HUES48 (cell line): ENCODE data around the gene SCGN.

Source experiments
- H3K27ac ChIP-seq: one replicate; pipeline ENCODE4 v1.7.0; 2013; ENCODE audit warnings: low read depth, low read length, inconsistent platforms
- H3K27me3 ChIP-seq: 2 replicates; pipeline ENCODE4 v1.6.1; 2013; ENCODE audit warnings: mild to moderate bottlenecking, low read length; ENCODE audit not compliant: control insufficient read depth, insufficient read depth
- H3K36me3 ChIP-seq: 2 replicates; pipeline ENCODE4 v1.6.1; 2013; ENCODE audit warnings: low read length; ENCODE audit not compliant: control insufficient read depth, insufficient read depth
- H3K4me1 ChIP-seq: 2 replicates; pipeline ENCODE4 v1.6.1; 2013; ENCODE audit warnings: mild to moderate bottlenecking, low read length; ENCODE audit not compliant: control insufficient read depth, insufficient read depth
- H3K4me3 ChIP-seq: 2 replicates; pipeline ENCODE4 v1.5.1; 2013; ENCODE audit warnings: mild to moderate bottlenecking, low read depth, low read length
- H3K9ac ChIP-seq: 2 replicates; pipeline ENCODE4 v1.6.1; 2013; ENCODE audit warnings: mild to moderate bottlenecking, low read depth, low read length, moderate library complexity
- H3K9me3 ChIP-seq: 2 replicates; pipeline ENCODE4 v1.6.1; 2013; ENCODE audit warnings: low read length; ENCODE audit not compliant: control insufficient read depth, insufficient read depth

Gene SCGN

DNA sequence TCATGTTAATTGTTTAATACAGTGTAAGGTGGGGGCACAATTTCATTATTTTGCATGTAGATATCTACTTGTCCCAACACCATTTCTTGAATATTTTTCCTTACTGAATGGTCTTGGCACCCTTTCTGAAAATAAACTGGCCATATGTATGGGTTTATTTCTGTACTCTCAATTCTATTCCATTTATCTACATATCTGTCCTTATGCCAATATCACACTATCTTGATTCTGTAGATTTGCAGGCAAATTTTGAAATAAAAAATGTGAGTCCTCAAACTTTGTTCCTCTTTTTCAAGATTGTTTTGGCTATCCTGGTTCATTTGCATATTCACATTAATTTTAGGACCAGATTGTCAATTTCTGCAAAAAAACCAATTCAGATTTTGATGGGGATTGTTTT lies 34.8 kb downstream of the SCGN start:
- no peaks in the 10 kb centered on the region for H3K27me3 ChIP-seq
- no peaks in the 10 kb centered on the region for H3K36me3 ChIP-seq
- no peak overlapping the region for H3K4me3 ChIP-seq
- no peak overlapping the region for H3K9ac ChIP-seq
- no peaks in the 10 kb centered on the region for H3K9me3 ChIP-seq
- H3K4me1 ChIP-seq, result no peaks in the 10 kb centered on the region
- no peak overlapping the region for H3K27ac ChIP-seq

DNA sequence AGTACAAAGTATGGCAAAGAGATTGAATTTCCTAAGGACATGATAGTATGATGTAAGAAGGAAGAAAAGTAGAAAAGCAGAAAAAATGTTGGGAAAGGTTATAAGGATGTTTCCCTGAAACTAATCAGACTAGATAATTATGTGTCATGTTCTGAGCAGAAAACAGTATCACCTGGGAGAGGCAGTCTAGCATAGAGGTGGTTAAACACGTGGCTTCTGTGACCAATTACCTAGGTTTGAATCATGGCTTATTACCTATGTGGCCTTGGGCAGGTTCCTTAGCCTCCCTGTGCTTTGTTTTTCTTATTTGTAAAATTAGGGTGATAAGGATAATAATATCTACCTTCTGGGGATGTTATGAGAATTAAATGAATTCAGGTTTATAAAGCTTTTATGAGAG lies 38.0 kb downstream of the SCGN start:
- no peak overlapping the region for H3K9ac ChIP-seq
- H3K36me3 ChIP-seq, result no peaks in the 10 kb centered on the region
- no peaks in the 10 kb centered on the region for H3K9me3 ChIP-seq
- no peak overlapping the region for H3K4me3 ChIP-seq
- H3K27me3 ChIP-seq, result no peaks in the 10 kb centered on the region
- H3K27ac ChIP-seq, result no peak overlapping the region
- peaks cover 7% of the 10 kb centered on the region; the same call in 1 of the 2 replicates for H3K4me1 ChIP-seq

- H3K4me1 ChIP-seq, result peaks cover 7% of the 10 kb centered on the region; the same call in 1 of the 2 replicates
- H3K27me3 ChIP-seq, result no peaks in the 10 kb centered on the region
Observed at GRCh38 chr6:25691894-25692293, 39.9 kb downstream of the SCGN start.

DNA sequence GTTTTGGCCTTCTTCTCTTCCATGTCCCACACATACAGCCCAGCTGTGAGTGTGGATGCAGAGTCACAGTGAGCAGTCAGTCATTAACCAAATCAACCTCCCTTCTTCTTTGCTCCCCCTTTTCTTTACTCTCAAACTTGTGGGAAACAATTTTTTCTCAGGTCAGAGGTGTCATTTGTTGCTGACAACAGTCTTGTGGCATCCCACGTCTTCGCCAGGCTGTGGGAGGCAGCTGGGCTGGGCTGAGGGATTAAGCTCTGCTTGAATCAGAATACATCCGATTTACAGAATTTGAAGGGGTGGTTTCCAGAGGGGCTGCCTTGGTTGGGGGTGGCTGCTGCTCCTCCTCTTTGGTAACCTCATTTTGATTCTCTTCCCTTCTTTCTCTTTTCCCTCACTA lies 40.5 kb downstream of the SCGN start:
- Histone ChIP-seq H3K4me1 (peaks cover 7% of the 10 kb centered on the region; the same call in 1 of the 2 replicates), H3K9ac (no peak overlapping the region), H3K9me3 (no peaks in the 10 kb centered on the region), H3K27ac (no peak overlapping the region), H3K27me3 (no peaks in the 10 kb centered on the region), H3K36me3 (no peaks in the 10 kb centered on the region), H3K4me3 (no peak overlapping the region)

More at GRCh38 chr6:25691894-25692293, 39.9 kb downstream of the SCGN start:
- H3K36me3 ChIP-seq, result no peaks in the 10 kb centered on the region
- H3K9me3 ChIP-seq, result no peaks in the 10 kb centered on the region
- no peak overlapping the region for H3K27ac ChIP-seq
- no peak overlapping the region for H3K9ac ChIP-seq
- no peak overlapping the region for H3K4me3 ChIP-seq

DNA sequence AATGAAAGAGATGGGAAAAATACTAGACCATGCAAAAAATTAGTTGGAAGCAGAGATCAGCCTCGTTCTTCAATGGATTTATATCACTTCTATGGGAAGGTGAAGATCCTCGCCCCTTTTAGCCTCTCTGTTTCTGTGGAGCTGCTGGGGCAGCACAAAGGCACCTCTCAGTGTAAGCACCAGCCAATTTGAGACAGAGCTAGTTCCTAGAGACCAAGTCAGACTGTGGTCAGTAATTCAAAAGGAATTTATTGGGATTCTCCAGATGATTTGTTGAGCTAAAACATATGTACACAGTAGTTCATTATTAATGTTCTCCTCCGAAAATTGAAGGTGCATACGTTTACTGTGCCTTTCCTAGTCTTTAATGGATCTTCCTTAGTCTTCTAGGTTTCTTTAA lies 42.4 kb downstream of the SCGN start:
- H3K9me3 ChIP-seq, result no peaks in the 10 kb centered on the region
- no peaks in the 10 kb centered on the region for H3K36me3 ChIP-seq
- no peaks in the 10 kb centered on the region for H3K27me3 ChIP-seq
- H3K4me3 ChIP-seq, result no peak overlapping the region
- H3K27ac ChIP-seq, result no peak overlapping the region
- peaks cover 7% of the 10 kb centered on the region; the same call in 1 of the 2 replicates for H3K4me1 ChIP-seq
- H3K9ac ChIP-seq, result no peak overlapping the region

DNA sequence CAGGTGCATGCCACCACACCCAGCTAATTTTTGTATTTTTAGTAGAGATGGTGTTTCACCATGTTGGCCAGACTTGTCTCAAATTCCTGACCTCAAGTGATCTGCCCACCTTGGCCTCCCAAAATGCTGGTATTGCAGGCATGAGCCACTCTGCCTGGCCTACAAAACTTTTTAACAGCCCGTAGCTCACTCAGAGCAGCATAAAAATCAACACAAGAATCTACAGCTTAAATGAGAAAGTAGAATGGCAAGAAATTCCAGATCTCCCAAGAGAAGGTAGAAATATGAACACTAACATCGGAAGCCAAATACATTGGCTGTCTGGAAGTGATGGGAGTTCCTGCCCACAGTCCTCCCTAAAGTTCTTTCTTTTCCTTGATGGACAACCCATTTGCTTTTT lies 43.7 kb downstream of the SCGN start:
- Histone ChIP-seq H3K27me3 (no peaks in the 10 kb centered on the region), H3K36me3 (no peaks in the 10 kb centered on the region), H3K9ac (no peak overlapping the region), H3K4me1 (peaks cover 7% of the 10 kb centered on the region; the same call in 1 of the 2 replicates), H3K27ac (no peak overlapping the region), H3K4me3 (no peak overlapping the region), H3K9me3 (no peaks in the 10 kb centered on the region)

DNA sequence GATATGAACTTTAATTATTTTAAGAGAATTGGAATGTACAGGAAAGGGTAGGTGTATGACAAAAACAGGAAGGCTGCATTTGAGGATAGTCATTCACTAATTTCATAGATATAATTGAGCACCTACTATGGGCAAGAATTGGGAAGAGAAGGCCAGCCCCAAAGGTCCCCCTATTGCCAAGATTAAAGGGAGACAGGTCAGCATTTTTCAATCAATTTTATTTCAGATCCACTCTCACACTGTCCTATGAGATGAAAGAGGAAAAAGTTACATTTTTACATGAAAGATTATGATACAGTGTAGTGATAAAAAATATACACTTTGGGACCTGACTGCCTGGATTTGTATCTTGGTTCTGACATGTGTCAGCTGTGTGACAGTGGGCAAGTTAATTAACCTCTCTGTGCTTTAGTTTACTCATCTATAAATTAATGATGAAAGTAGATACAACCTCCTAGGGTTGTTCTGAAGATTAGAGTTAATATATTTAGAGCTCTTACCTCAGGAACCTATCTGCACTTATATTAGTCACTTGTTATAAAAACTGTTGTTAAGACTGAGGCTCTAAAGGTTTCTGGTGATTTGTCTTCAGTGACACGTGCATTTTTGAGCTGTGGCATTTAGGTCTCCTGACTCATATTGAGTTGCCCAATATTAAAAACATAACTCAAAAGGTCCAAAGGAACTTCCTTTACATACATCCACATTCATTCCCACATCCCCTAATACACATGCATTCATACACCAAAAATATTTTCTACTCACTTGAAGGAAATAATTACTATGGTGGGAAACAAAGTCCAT lies 45.7 kb downstream of the SCGN start:
- no peaks in the 10 kb centered on the region for H3K36me3 ChIP-seq
- H3K9ac ChIP-seq, result no peak overlapping the region
- no peaks in the 10 kb centered on the region for H3K27me3 ChIP-seq
- peaks cover 1% of the 10 kb centered on the region; the same call in 1 of the 2 replicates for H3K4me1 ChIP-seq
- no peak overlapping the region for H3K27ac ChIP-seq
- no peaks in the 10 kb centered on the region for H3K9me3 ChIP-seq
- H3K4me3 ChIP-seq, result no peak overlapping the region

- Histone ChIP-seq H3K36me3 (no peaks in the 10 kb centered on the region), H3K27ac (no peak overlapping the region), H3K4me1 (no peaks in the 10 kb centered on the region), H3K9me3 (no peaks in the 10 kb centered on the region), H3K27me3 (no peaks in the 10 kb centered on the region), H3K9ac (no peak overlapping the region), H3K4me3 (no peak overlapping the region)
Observed at GRCh38 chr6:25698631-25699030, 46.6 kb downstream of the SCGN start.

DNA sequence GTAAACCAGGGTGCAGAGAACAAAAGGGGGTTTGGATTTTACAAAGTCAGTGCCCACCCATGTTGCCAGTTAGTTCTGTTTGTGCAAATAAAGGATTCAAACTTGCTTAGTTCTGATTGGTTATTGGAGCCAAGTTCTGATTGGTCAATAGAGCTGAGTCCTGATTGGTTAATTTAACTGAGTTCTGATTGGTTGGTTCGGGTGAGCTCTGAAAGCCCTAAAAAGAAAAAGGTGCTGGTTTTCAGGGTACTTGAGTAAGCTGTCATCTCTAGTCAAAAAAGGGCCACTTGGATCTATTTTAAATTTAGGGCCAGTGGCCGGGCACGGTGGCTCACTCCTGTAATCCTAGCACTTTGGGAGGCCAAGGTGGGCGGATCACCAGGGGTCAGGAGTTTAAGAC lies 47.6 kb downstream of the SCGN start:
- H3K4me3 ChIP-seq, result no peak overlapping the region
- H3K27ac ChIP-seq, result no peak overlapping the region

GRCh38 chr6:25700761-25701160 lies 48.7 kb downstream of the SCGN start:
- H3K27ac ChIP-seq, result no peak overlapping the region
- H3K9me3 ChIP-seq, result no peaks in the 10 kb centered on the region
- H3K4me1 ChIP-seq, result no peaks in the 10 kb centered on the region
- no peak overlapping the region for H3K4me3 ChIP-seq
- no peaks in the 10 kb centered on the region for H3K27me3 ChIP-seq
- H3K9ac ChIP-seq, result no peak overlapping the region
- H3K36me3 ChIP-seq, result no peaks in the 10 kb centered on the region

More for the DNA sequence above, 47.6 kb downstream of the SCGN start:
- Histone ChIP-seq H3K9ac (no peak overlapping the region), H3K4me1 (no peaks in the 10 kb centered on the region), H3K9me3 (no peaks in the 10 kb centered on the region), H3K36me3 (no peaks in the 10 kb centered on the region), H3K27me3 (no peaks in the 10 kb centered on the region)

- Histone ChIP-seq H3K36me3 (no peaks in the 10 kb centered on the region), H3K27ac (no peak overlapping the region), H3K9me3 (no peaks in the 10 kb centered on the region)
Observed at GRCh38 chr6:25701807-25702206, 49.8 kb downstream of the SCGN start.

More at GRCh38 chr6:25701807-25702206, 49.8 kb downstream of the SCGN start:
- no peak overlapping the region for H3K4me3 ChIP-seq
- H3K27me3 ChIP-seq, result no peaks in the 10 kb centered on the region
- H3K9ac ChIP-seq, result no peak overlapping the region
- no peaks in the 10 kb centered on the region for H3K4me1 ChIP-seq
